Dermis blood vessel endothelial cell (primary cell): ENCODE results near the gene UGT2B7. TPM values are rescaled to one million over a fixed set of nuclear protein-coding genes. Genes with fewer than 3 reads are reported as not detected.

ENCODE experiments used
- total RNA-seq: library from RNA; depleted of rRNA; stranded (reverse); fragments of >200 nt; gene quantifications from 2 replicates; pipeline ENCODE4 v1.2.3, GENCODE V29; 2014

UGT2B7 gene
- total RNA-seq, 1 donor from 2014 or later: 0.34 TPM

Other genes with a start within 250 kb of the UGT2B7 start
- 0.05 and 0.17 TPM in 2 replicates for gene UGT2A3, start 144.7 kb upstream of the UGT2B7 start, total RNA-seq
- gene UGT2B11, start 118.3 kb downstream of the UGT2B7 start, total RNA-seq: not detected in 2 replicates
- gene UGT2B28, start 184.0 kb downstream of the UGT2B7 start, total RNA-seq: not detected in 2 replicates